GM12892 (cell line): Measurements from ENCODE around the gene PGBD1.

Source experiments
- POLR2A ChIP-seq: IDR thresholded peaks from 2 replicates; pipeline ENCODE4 v1.6.1; 2011; ENCODE audit warnings: low read depth, low read length, control low read depth
- POLR2AphosphoS5 ChIP-seq: IDR thresholded peaks from 2 replicates; pipeline ENCODE4 v1.6.1; 2011; ENCODE audit warnings: low read depth, low read length, control low read depth

GRCh38 chr6:28337121-28337520 lies 55.7 kb downstream of the PGBD1 start:
- TF ChIP-seq POLR2A (no peak), POLR2AphosphoS5 (no peak)
